GM12878 (cell line): ENCODE measurements around the gene AGBL3. TPM values are rescaled to one million over a fixed set of nuclear protein-coding genes. Genes with fewer than 3 reads are reported as not detected.

ENCODE experiments used
- ATAC-seq: fragments of 200-7000 bp; cut with Tn5 transposase; 3 replicates; pipeline ENCODE4 v1.9.1; 2020; ENCODE audit warnings: mild to moderate bottlenecking, moderate library complexity
- BruUV-seq: library from RNA; stranded (reverse); fragments of 400-500 nt; replicated peaks from 2 replicates; lab custom pipeline; 2021; lab: Mats Ljungman, UMichigan
- CTCF ChIA-PET: fragments of 300-600 bp; sonication (Branson Sonifier 250); formaldehyde crosslinking; extraction: SDS; loops from one replicate; lab custom pipeline; 2021; ENCODE audit warnings: inconsistent platforms; lab: Yijun Ruan, JAX
- POLR2A ChIA-PET: fragments of 350-600 bp; formaldehyde crosslinking; extraction: SDS; loops from one replicate; lab custom pipeline; 2021; ENCODE audit warnings: inconsistent platforms; lab: Charles Lee
- RAD21 ChIA-PET: fragments of 300-600 bp; sonication (Branson Sonifier 250); formaldehyde crosslinking; loops from one replicate; lab custom pipeline; 2023; ENCODE audit warnings: antibody characterized with exemption; ENCODE audit not compliant: unreplicated experiment; lab: Charles Lee
- SMC1A ChIA-PET: fragments of 300-600 bp; sonication (Branson Sonifier 250); formaldehyde crosslinking; loops from one replicate; lab custom pipeline; 2023; ENCODE audit not compliant: unreplicated experiment, uncharacterized antibody; lab: Charles Lee
- DNase-seq: peaks from one replicate; pipeline ENCODE4 v3.0.0-alpha.2; 2011; ENCODE audit warnings: low read depth, low spot score
- FAIRE-seq: peaks from 3 replicates; lab custom pipeline; 2011; peaks lifted over from hg19 to GRCh38; lab: Jason Lieb, UNC
- H2AFZ ChIP-seq: 2 replicates; pipeline ENCODE4 v1.6.0; 2011; ENCODE audit warnings: low read depth, low read length, control low read depth; ENCODE audit not compliant: control insufficient read depth
- H3K27ac ChIP-seq: 2 replicates; pipeline ENCODE4 v1.5.1; 2011; ENCODE audit warnings: control low read depth; ENCODE audit not compliant: control insufficient read depth, insufficient read depth
- H3K27me3 ChIP-seq, 2 experiments: replicated peaks in 1 of 2; 2 replicates each; pipeline versions ENCODE4 v1.6.0 to v1.6.1; 2011; ENCODE audit warnings: low read length in 1 of 2; ENCODE audit not compliant: control insufficient read depth in 2 of 2, insufficient read depth in 2 of 2
- H3K36me3 ChIP-seq, 2 experiments: 2 replicates each; pipeline ENCODE4 v1.5.1; 2011; ENCODE audit warnings: low read length in 1 of 2; ENCODE audit not compliant: control insufficient read depth in 2 of 2, insufficient read depth in 2 of 2
- H3K4me1 ChIP-seq: 2 replicates; pipeline ENCODE4 v1.6.1; 2011; ENCODE audit warnings: mild to moderate bottlenecking, low read length, moderate library complexity, mixed read lengths; ENCODE audit not compliant: control insufficient read depth, insufficient read depth
- H3K4me2 ChIP-seq: 2 replicates; pipeline ENCODE4 v1.6.0; 2011; ENCODE audit warnings: control low read depth; ENCODE audit not compliant: control insufficient read depth, insufficient read depth
- H3K4me3 ChIP-seq: fragments of 200-600 bp; sonication (generic); 2 replicates; pipeline ENCODE4 v1.5.1; 2016
- H3K79me2 ChIP-seq: 2 replicates; pipeline ENCODE4 v1.6.0; 2011; ENCODE audit warnings: low read length; ENCODE audit not compliant: control insufficient read depth, insufficient read depth
- H3K9ac ChIP-seq: 2 replicates; pipeline ENCODE4 v1.8.0; 2011; ENCODE audit warnings: low read length, control low read depth, mixed read lengths; ENCODE audit not compliant: control insufficient read depth, insufficient read depth
- H3K9me3 ChIP-seq: replicated peaks from 3 replicates; pipeline ENCODE4 v1.5.1; 2011; ENCODE audit warnings: mild to moderate bottlenecking, low read length; ENCODE audit not compliant: control insufficient read depth, insufficient read depth
- H4K20me1 ChIP-seq: 2 replicates; pipeline ENCODE4 v1.6.0; 2011; ENCODE audit not compliant: control insufficient read depth, insufficient read depth
- BHLHE40 ChIP-seq, 2 experiments: fragments of 450-650 bp in 1 of 2; IDR thresholded peaks; 2 replicates each; pipeline ENCODE4 v1.6.1; 2011 to 2017; ENCODE audit warnings: low read depth in 2 of 2, borderline replicate concordance in 1 of 2, improper control_type of control experiment in 1 of 2, low read length in 1 of 2, mild to moderate bottlenecking in 1 of 2
- CBX5 ChIP-seq: sonication (generic); IDR thresholded peaks from 2 replicates; pipeline ENCODE4 v1.6.1; 2016; ENCODE audit warnings: low read depth, moderate library complexity, mild to moderate bottlenecking, inconsistent platforms
- NFYA ChIP-seq: IDR thresholded peaks from 2 replicates; pipeline ENCODE4 v1.6.1; 2011; ENCODE audit warnings: low read depth, mild to moderate bottlenecking, low read length, improper control_type of control experiment, borderline replicate concordance
- PAX5 ChIP-seq: IDR thresholded peaks from 2 replicates; pipeline ENCODE4 v1.6.1; 2011; ENCODE audit warnings: low read depth, low read length, borderline replicate concordance
- POLR2A ChIP-seq: IDR thresholded peaks from 2 replicates; pipeline ENCODE4 v1.6.1; 2011; ENCODE audit warnings: low read depth, mild to moderate bottlenecking, low read length
- POLR2AphosphoS2 ChIP-seq: IDR thresholded peaks from 2 replicates; pipeline ENCODE4 v1.6.1; 2011; ENCODE audit warnings: low read depth, mild to moderate bottlenecking, low read length, improper control_type of control experiment, moderate library complexity
- POLR2AphosphoS5 ChIP-seq: IDR thresholded peaks from 2 replicates; pipeline ENCODE4 v1.6.1; 2011; ENCODE audit warnings: mild to moderate bottlenecking, low read length, inconsistent platforms
- SREBF1 ChIP-seq: IDR thresholded peaks from 2 replicates; pipeline ENCODE4 v1.6.1; 2012; ENCODE audit warnings: mild to moderate bottlenecking, low read length
- ZNF207 ChIP-seq: fragments of 450-650 bp; IDR thresholded peaks from 2 replicates; pipeline ENCODE4 v1.6.1; 2014; ENCODE audit warnings: antibody characterized with exemption, mild to moderate bottlenecking, borderline replicate concordance
- WGBS: methylation state at CpG from one replicate; pipeline ENCODE4 v1.1.6; 2016; ENCODE audit warnings: low lambda C conversion rate; ENCODE audit not compliant: insufficient replicate concordance, insufficient coverage; ENCODE audit errors: missing lambda C conversion rate; 5-methylcytosine and 5-hydroxymethylcytosine counted together
- in situ Hi-C: fragments of 300-500 bp; cut with MboI; formaldehyde crosslinking; loops from 9 replicates; pipeline ENCODE4 v1.14.3; 2018; ENCODE audit warnings: mixed read lengths
- intact Hi-C: fragments of 100-400 bp; cut with micrococcal nuclease; formaldehyde crosslinking; loops from one replicate; pipeline ENCODE4 v1.14.2; 2022; ENCODE audit not compliant: unreplicated experiment
- polyA plus RNA-seq, 11 experiments: library from polyadenylated mRNA; depleted of rRNA in 4 of 11; unstranded in 6 of 11; stranded (reverse) in 5 of 11; fragments of >200 nt; fragmentation: Nextera tagmentation in 4 of 11; fragmentation: Illumina TruSeq in 1 of 11; extraction: Ambion mirVana in 4 of 11; extraction: Trizol in 1 of 11; gene quantifications; 1 replicate in 1 of 11; 2 replicates in 10 of 11; pipeline versions ENCODE4 v1.2.1 to v1.2.3, GENCODE V29; 2011 to 2016; ENCODE audit warnings: inconsistent platforms in 2 of 11, missing spikeins in 2 of 11, low read depth in 1 of 11
- total RNA-seq, 4 experiments: library from RNA; depleted of rRNA in 3 of 4; stranded (reverse); fragments of >200 nt in 3 of 4; fragmentation: Illumina TruSeq in 1 of 4; extraction: Trizol in 1 of 4; gene quantifications; 2 replicates each; pipeline versions ENCODE4 v1.2.1 to v1.2.3, GENCODE V29; 2013 to 2021
- TF ChIP-seq, protein P1 (sequence below): fragments of 450-650 bp; IDR thresholded peaks from 2 replicates; pipeline ENCODE4 v1.6.1; 2017; ENCODE audit warnings: borderline replicate concordance

The AGBL3 gene
- total and polyA plus RNA-seq, 10 of the 15 experiments (the other 5 are each of a cell fraction or from before 2014, with no cell fraction given) = 0.82 to 12.4 (median 3.7) TPM

- peaks cover 43% of the 10 kb centered on the region for H3K79me2 ChIP-seq
- peaks cover 16% of the 10 kb centered on the region for H3K9me3 ChIP-seq
- H3K4me1 ChIP-seq = peaks cover 42% of the 10 kb centered on the region
- ChIA-PET CTCF (interaction anchor here (2.5 kb wide), 1 partner anchor 11 kb away, joined by 10 read pairs; no protein-coding TSS in a partner anchor), RAD21 (interaction anchor here (3.2 to 9.0 kb wide), 2 partner anchors 13 to 176 kb away, joined by 39 to 84 read pairs; partner anchors contain the start of genes AGBL3 and TMEM140), POLR2A (interaction anchor here (2.2 to 15.9 kb wide), 2 partner anchors 15 to 46 kb away, joined by 6 to 169 read pairs; partner anchors contain the start of gene TMEM140), SMC1A (interaction anchor here (0.9 to 7.0 kb wide), 3 partner anchors 14 to 176 kb away, joined by 4 to 108 read pairs (median 26); partner anchors contain the start of genes AGBL3 and TMEM140)
- ATAC-seq (no peak), FAIRE-seq (no peak), DNase-seq (no peak)
- H3K36me3 ChIP-seq = peaks cover 34 to 35% of the 10 kb centered on the region in 2 experiments
- no peak overlapping the region for H2AFZ ChIP-seq
- in situ Hi-C loops (loop anchor here (10.0 kb wide), 1 partner anchor 518 kb away; the partner anchor contains the start of gene BPGM), intact Hi-C loops (no loop called here)
- no peak overlapping the region for H3K4me2 ChIP-seq
- H3K27ac ChIP-seq = peak overlapping the region; percentile 20
- no peak overlapping the region for H3K9ac ChIP-seq
- BruUV-seq = no TSS peak
- no peaks in the 10 kb centered on the region for H3K27me3 ChIP-seq
- TF ChIP-seq ZNF207 (no peak), CBX5 (0 out of 2 replicates have a peak, but pooled peaks have one; percentile 31)
- H3K4me3 ChIP-seq = no peak overlapping the region
- no peaks in the 10 kb centered on the region for H4K20me1 ChIP-seq
- 97% methylated on average over 2 of the region's 2 CpGs for WGBS
Observed at GRCh38 chr7:135162382-135163001, 176.2 kb downstream of the AGBL3 start.

GRCh38 chr7:135164357-135165061, 178.2 kb downstream of the AGBL3 start:
- no peak for DNase-seq
- no TSS peak for BruUV-seq
- no peak for FAIRE-seq
- ChIA-PET POLR2A (interaction anchor here (1.0 to 15.9 kb wide), 3 partner anchors 17 to 172 kb away, joined by 3 to 169 read pairs (median 3); partner anchors contain the start of gene TMEM140), RAD21 (interaction anchor here (0.6 to 9.0 kb wide), 7 partner anchors 11 to 202 kb away, joined by 3 to 84 read pairs (median 7); partner anchors contain the start of genes AGBL3 and TMEM140)
- H3K4me1 ChIP-seq = peaks cover 35% of the 10 kb centered on the region
- H3K27ac ChIP-seq = no peak overlapping the region
- H3K36me3 ChIP-seq = peaks cover 37 to 41% of the 10 kb centered on the region in 2 experiments
- no peak for ATAC-seq
- H3K4me2 ChIP-seq = no peak overlapping the region
- peaks cover 44% of the 10 kb centered on the region for H3K79me2 ChIP-seq
- H3K4me3 ChIP-seq = no peak overlapping the region
- H3K9me3 ChIP-seq = peaks cover 7% of the 10 kb centered on the region
- no peak overlapping the region for H2AFZ ChIP-seq
- H3K9ac ChIP-seq = no peak overlapping the region
- TF ChIP-seq NFYA (no peak), POLR2AphosphoS5 (peak; percentile 45), PAX5 (no peak), POLR2A (peak; percentile 73), BHLHE40 (IDR thresholded peaks at IDR 0.05; ENCODE audit: borderline replicate concordance in 1 of 2, low read depth in 2 of 2, low read length in 1 of 2) (no peak), POLR2AphosphoS2 (peak; percentile 49), SREBF1 (no peak)
- TF ChIP-seq, protein P1, sequence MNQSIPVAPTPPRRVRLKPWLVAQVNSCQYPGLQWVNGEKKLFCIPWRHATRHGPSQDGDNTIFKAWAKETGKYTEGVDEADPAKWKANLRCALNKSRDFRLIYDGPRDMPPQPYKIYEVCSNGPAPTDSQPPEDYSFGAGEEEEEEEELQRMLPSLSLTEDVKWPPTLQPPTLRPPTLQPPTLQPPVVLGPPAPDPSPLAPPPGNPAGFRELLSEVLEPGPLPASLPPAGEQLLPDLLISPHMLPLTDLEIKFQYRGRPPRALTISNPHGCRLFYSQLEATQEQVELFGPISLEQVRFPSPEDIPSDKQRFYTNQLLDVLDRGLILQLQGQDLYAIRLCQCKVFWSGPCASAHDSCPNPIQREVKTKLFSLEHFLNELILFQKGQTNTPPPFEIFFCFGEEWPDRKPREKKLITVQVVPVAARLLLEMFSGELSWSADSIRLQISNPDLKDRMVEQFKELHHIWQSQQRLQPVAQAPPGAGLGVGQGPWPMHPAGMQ = no peak
- TF ChIP-seq, all 136 proteins: peak for 3
- WGBS = 93% methylated on average over 18 of the region's 18 CpGs
- in situ Hi-C loops = loop anchor here (5.0 to 10.0 kb wide), 2 partner anchors 172 to 520 kb away; partner anchors contain the start of gene BPGM
- Histone ChIP-seq H4K20me1 (no peaks in the 10 kb centered on the region; the same call in 1 of the 2 replicates), H3K27me3 (no peaks in the 10 kb centered on the region)
- intact Hi-C loops = no loop called here
- ChIA-PET CTCF (interaction anchor here (1.0 to 1.8 kb wide), 4 partner anchors 16 to 213 kb away, joined by 3 to 6 read pairs (median 4); partner anchors contain the start of genes AGBL3 and TMEM140), SMC1A (interaction anchor here (0.6 to 13.1 kb wide), 4 partner anchors 17 to 179 kb away, joined by 3 to 158 read pairs (median 6); partner anchors contain the start of gene TMEM140)
